ENCODE data around the gene CD99L2.

GRCh38 chrX:150899191-150899757, 806 bp upstream of the CD99L2 start:
- TF ChIP-seq POLR2A (IDR thresholded peaks at IDR 0.05; ENCODE audit: low read length) = no peak
- TF ChIP-seq GATA1 (IDR thresholded peaks at IDR 0.05; ENCODE audit: low read depth, low read length) = no peak
